Measurements from ENCODE around the gene NPTX1. TPM values are rescaled to one million over a fixed set of nuclear protein-coding genes. Genes with fewer than 3 reads are reported as not detected.

Gene NPTX1
- total and polyA plus RNA-seq, 9 of the 15 experiments (the other 6 are each of a cell fraction or from before 2014, with no cell fraction given): 0.04 TPM; not detected in 8

DNA sequence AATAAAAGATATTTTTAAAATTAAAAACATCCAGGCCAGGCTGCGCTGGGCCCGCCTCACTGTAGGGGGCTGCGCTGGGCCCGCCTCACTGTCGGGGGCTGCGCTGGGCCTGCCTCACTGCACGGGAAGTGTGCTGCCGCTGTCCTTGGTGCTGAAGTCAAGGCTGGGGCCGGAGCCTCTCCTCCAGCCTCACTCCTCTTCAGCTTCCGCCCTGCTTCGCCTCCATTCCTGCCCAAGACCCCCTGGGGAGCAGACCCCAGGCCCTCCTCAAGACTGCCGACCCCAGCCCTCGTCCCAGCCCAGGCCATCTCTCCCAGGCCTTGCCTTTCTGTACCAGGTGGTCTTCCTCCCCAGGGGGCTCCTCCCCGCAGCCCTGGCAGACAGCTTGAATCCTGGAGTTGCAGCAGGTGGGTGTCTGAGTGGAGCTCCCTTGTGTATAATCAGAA lies 35.3 kb downstream of the NPTX1 start (continued):
- TF ChIP-seq, protein P1, sequence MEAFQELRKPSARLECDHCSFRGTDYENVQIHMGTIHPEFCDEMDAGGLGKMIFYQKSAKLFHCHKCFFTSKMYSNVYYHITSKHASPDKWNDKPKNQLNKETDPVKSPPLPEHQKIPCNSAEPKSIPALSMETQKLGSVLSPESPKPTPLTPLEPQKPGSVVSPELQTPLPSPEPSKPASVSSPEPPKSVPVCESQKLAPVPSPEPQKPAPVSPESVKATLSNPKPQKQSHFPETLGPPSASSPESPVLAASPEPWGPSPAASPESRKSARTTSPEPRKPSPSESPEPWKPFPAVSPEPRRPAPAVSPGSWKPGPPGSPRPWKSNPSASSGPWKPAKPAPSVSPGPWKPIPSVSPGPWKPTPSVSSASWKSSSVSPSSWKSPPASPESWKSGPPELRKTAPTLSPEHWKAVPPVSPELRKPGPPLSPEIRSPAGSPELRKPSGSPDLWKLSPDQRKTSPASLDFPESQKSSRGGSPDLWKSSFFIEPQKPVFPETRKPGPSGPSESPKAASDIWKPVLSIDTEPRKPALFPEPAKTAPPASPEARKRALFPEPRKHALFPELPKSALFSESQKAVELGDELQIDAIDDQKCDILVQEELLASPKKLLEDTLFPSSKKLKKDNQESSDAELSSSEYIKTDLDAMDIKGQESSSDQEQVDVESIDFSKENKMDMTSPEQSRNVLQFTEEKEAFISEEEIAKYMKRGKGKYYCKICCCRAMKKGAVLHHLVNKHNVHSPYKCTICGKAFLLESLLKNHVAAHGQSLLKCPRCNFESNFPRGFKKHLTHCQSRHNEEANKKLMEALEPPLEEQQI (IDR thresholded peaks at IDR 0.05): no peak
- TF ChIP-seq, protein P2, sequence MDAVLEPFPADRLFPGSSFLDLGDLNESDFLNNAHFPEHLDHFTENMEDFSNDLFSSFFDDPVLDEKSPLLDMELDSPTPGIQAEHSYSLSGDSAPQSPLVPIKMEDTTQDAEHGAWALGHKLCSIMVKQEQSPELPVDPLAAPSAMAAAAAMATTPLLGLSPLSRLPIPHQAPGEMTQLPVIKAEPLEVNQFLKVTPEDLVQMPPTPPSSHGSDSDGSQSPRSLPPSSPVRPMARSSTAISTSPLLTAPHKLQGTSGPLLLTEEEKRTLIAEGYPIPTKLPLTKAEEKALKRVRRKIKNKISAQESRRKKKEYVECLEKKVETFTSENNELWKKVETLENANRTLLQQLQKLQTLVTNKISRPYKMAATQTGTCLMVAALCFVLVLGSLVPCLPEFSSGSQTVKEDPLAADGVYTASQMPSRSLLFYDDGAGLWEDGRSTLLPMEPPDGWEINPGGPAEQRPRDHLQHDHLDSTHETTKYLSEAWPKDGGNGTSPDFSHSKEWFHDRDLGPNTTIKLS (IDR thresholded peaks at IDR 0.05; ENCODE audit: borderline replicate concordance, low read depth): no peak
- TF ChIP-seq RUNX1 (IDR thresholded peaks at IDR 0.05; ENCODE audit: low read depth) (no peak), NR1H2 (CRISPR knock-in tag; IDR thresholded peaks at IDR 0.05) (no peak), RFX5 (IDR thresholded peaks at IDR 0.05; ENCODE audit: low read depth, low read length) (no peak), NFIC (IDR thresholded peaks at IDR 0.05) (no peak)
- TF ChIP-seq, protein P3, sequence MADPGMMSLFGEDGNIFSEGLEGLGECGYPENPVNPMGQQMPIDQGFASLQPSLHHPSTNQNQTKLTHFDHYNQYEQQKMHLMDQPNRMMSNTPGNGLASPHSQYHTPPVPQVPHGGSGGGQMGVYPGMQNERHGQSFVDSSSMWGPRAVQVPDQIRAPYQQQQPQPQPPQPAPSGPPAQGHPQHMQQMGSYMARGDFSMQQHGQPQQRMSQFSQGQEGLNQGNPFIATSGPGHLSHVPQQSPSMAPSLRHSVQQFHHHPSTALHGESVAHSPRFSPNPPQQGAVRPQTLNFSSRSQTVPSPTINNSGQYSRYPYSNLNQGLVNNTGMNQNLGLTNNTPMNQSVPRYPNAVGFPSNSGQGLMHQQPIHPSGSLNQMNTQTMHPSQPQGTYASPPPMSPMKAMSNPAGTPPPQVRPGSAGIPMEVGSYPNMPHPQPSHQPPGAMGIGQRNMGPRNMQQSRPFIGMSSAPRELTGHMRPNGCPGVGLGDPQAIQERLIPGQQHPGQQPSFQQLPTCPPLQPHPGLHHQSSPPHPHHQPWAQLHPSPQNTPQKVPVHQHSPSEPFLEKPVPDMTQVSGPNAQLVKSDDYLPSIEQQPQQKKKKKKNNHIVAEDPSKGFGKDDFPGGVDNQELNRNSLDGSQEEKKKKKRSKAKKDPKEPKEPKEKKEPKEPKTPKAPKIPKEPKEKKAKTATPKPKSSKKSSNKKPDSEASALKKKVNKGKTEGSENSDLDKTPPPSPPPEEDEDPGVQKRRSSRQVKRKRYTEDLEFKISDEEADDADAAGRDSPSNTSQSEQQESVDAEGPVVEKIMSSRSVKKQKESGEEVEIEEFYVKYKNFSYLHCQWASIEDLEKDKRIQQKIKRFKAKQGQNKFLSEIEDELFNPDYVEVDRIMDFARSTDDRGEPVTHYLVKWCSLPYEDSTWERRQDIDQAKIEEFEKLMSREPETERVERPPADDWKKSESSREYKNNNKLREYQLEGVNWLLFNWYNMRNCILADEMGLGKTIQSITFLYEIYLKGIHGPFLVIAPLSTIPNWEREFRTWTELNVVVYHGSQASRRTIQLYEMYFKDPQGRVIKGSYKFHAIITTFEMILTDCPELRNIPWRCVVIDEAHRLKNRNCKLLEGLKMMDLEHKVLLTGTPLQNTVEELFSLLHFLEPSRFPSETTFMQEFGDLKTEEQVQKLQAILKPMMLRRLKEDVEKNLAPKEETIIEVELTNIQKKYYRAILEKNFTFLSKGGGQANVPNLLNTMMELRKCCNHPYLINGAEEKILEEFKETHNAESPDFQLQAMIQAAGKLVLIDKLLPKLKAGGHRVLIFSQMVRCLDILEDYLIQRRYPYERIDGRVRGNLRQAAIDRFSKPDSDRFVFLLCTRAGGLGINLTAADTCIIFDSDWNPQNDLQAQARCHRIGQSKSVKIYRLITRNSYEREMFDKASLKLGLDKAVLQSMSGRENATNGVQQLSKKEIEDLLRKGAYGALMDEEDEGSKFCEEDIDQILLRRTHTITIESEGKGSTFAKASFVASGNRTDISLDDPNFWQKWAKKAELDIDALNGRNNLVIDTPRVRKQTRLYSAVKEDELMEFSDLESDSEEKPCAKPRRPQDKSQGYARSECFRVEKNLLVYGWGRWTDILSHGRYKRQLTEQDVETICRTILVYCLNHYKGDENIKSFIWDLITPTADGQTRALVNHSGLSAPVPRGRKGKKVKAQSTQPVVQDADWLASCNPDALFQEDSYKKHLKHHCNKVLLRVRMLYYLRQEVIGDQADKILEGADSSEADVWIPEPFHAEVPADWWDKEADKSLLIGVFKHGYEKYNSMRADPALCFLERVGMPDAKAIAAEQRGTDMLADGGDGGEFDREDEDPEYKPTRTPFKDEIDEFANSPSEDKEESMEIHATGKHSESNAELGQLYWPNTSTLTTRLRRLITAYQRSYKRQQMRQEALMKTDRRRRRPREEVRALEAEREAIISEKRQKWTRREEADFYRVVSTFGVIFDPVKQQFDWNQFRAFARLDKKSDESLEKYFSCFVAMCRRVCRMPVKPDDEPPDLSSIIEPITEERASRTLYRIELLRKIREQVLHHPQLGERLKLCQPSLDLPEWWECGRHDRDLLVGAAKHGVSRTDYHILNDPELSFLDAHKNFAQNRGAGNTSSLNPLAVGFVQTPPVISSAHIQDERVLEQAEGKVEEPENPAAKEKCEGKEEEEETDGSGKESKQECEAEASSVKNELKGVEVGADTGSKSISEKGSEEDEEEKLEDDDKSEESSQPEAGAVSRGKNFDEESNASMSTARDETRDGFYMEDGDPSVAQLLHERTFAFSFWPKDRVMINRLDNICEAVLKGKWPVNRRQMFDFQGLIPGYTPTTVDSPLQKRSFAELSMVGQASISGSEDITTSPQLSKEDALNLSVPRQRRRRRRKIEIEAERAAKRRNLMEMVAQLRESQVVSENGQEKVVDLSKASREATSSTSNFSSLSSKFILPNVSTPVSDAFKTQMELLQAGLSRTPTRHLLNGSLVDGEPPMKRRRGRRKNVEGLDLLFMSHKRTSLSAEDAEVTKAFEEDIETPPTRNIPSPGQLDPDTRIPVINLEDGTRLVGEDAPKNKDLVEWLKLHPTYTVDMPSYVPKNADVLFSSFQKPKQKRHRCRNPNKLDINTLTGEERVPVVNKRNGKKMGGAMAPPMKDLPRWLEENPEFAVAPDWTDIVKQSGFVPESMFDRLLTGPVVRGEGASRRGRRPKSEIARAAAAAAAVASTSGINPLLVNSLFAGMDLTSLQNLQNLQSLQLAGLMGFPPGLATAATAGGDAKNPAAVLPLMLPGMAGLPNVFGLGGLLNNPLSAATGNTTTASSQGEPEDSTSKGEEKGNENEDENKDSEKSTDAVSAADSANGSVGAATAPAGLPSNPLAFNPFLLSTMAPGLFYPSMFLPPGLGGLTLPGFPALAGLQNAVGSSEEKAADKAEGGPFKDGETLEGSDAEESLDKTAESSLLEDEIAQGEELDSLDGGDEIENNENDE (IDR thresholded peaks at IDR 0.05; ENCODE audit: low read depth, low read length): no peak
- TF ChIP-seq, protein P4, sequence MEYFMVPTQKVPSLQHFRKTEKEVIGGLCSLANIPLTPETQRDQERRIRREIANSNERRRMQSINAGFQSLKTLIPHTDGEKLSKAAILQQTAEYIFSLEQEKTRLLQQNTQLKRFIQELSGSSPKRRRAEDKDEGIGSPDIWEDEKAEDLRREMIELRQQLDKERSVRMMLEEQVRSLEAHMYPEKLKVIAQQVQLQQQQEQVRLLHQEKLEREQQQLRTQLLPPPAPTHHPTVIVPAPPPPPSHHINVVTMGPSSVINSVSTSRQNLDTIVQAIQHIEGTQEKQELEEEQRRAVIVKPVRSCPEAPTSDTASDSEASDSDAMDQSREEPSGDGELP (CRISPR knock-in tag; IDR thresholded peaks at IDR 0.05; ENCODE audit: borderline replicate concordance): peak; percentile 46
